ENCODE results near the gene ALKBH1.
"Not testable (repeated sequence)": the region's sequence is repeated elsewhere in the genome, so short reads cannot be mapped to it uniquely, and the experiment has no call there.

ALKBH1 gene, protein sequence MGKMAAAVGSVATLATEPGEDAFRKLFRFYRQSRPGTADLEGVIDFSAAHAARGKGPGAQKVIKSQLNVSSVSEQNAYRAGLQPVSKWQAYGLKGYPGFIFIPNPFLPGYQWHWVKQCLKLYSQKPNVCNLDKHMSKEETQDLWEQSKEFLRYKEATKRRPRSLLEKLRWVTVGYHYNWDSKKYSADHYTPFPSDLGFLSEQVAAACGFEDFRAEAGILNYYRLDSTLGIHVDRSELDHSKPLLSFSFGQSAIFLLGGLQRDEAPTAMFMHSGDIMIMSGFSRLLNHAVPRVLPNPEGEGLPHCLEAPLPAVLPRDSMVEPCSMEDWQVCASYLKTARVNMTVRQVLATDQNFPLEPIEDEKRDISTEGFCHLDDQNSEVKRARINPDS

DNA sequence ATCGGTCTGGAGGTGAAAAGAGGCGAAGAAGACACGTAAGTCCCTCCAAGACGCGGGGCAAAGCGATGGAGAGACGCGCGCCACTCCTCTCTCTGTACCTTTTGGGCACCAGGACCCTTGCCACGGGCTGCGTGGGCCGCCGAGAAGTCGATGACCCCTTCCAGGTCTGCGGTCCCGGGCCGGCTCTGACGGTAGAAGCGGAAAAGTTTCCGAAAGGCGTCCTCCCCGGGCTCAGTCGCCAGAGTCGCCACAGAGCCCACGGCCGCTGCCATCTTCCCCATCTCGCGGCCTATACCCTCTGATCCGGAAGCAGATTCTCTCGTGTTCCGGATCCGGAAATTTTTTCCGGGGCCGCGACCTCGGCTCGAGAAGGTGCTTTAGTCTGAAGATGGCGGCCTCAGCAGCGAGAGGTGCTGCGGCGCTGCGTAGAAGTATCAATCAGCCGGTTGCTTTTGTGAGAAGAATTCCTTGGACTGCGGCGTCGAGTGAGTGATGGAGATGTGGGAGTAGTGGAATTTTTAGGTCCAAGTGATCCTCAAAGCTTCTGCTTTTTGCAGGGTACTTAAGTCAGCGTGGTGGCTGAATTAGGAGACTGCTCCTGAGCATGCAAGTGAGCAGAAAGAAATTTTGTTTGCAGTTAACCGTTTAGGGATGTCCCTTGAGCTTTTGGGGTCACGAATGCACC, at the start of gene ALKBH1, which contains the start of gene SLIRP:
Gene ALKBH1 (minus strand): TSS at position 300 of the 685 bp plus-strand sequence. CDS start 19 bp downstream, at position 281.
Gene SLIRP (plus strand): TSS at position 380 of the 685 bp plus-strand sequence. CDS start 9 bp downstream, at position 389.
- peak; percentile 57 for DNase-seq

DNA sequence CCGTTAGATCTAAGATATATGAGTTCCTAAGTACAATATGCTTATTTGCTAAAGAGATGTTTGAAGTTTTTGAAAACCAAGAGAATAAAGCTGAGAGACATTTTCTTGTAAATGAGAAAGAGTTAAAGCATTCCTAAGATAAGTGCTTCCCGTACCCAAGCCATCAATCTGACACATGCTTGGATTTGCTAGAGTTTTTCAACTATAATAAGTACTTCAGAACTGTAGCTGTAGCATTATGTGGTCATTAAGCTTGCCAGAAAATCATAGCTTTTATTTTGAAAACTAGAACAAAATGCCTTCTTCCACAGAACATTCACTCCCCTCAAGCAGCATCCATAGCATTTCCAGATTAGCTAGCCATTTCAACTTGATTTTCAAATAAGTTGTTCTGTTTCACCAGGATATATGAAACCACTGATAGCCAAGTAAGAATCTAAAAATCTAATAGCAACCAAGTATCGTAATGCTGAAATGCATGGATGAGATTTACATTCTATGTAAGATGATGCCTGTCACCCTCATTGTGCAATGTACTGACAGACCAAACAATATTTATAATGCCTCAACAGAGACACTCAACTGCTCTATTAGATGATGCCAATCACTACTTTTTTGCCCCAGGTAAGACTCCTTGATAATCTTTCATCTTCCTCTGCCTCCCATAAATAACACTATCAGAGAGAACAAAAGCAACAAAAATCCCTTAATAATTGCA, 45.1 kb upstream of the ALKBH1 start:
- DNase-seq, result no peak

DNA sequence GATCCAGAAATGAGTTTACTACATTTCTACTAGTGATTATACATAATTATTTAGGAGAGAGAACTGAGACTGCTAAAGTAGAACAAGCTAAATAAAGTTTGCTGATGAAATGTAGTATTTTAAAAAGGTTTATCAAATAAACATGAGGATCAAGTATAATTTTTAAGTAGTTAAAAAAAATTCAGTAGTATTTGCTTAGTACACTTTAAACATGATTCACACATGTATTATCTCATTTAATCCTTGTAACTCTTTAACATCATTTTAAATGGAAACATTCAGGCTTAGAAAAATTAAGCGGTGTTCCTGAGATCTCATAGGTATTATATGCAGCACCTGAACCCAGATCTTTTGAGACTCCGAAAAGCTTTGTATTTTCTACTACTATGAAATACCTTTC, 44.4 kb upstream of the ALKBH1 start:
- no peak for DNase-seq

DNA sequence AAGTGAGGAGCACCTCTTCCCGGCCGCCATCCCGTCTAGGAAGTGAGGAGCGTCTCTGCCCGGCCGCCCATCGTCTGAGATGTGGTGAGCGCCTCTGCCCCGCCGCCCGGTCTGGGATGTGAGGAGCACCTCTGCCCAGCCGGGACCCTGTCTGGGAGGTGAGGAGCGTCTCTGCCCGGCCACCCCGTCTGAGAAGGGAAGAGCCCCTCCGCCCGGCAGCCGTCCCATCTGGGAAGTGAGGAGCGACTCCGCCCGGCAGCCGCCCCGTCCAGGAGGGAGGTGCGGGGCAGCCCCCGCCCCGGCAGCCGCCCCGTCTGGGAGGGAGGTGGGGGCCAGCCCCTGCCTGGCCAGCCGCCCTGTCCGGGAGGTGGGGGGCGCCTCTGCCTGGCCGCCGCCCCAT, 39.6 kb upstream of the ALKBH1 start:
- not testable (repeated sequence) for DNase-seq

DNA sequence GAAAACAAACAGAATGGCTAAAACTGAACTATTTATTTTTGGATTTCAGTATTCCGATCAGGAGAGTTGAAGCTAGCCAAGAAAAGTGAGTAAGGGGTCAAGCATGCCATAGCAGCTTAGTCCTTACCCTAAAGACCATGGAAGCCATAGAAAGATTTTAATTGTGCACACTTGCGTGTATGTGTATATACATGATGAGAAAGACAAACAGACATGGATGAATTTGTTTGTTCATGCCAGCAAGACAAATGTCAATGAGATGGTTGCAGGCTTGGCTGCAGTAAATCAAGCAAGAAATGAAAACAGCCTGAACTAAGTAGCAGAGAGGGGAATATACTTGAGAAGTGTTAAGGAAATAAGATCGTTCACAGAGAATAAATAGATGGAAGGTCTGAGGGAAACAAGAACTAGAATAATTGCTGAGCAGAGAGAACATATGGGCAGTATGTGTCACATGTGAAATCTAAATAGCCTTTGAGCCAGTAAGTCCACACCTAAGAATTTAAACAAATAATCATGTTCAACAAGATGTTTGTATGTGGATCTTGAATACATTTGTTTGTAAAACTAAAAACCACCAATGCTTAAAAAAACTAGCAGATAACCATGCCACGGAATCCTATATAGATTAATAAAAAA, 38.4 kb upstream of the ALKBH1 start:
- DNase-seq, result peak; percentile 0

DNA sequence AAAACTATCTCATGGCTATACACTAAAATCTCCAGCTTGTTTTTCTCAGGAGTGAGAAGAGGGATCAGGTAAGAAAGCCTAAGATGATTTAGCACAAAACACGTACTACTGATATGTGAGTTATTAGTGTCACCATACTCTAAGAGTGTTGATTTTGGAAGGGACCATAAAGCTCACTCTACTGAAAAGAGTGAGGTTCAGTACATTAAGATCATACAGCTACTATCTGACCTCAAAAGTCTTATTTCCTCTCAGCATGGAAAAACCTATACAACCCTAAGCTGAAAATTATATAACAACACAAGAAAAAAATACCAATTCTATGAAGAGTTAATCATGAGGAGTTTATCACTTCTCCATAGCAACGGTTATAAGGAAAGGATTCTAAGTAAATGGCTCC, 33.6 kb upstream of the ALKBH1 start:
- DNase-seq, result no peak

DNA sequence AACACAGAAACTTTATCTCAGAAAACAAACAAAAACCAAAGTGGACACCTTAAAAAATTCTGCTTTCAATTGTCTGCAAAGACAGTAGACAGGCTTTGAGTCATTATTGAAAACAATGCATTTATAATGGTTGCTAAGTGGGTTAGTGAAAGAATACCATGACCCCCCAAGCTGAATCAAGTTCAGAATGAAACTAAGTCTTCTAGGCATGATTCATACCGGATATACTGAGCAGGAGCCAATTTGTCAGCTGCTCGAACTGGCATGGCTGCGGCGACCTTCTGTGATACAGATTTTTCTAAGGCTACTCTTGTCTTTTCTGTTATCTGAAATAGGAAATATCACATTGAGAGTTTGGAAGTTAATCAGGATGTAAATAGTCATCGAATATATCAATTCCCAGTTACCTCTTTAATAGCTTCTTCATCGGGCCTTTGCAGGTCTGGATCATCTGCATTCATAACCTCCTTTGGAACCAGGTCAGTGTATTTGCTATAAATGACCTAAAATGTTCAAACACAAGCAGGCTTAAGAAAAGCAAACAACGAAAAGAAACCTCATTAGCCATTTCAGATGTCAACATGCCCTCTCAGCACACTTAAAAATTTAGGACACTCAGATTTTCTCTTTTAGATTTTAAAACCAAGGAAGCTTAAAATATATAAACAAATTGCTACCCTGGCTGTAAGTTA, 30.9 kb upstream of the ALKBH1 start:
- no peak for DNase-seq

DNA sequence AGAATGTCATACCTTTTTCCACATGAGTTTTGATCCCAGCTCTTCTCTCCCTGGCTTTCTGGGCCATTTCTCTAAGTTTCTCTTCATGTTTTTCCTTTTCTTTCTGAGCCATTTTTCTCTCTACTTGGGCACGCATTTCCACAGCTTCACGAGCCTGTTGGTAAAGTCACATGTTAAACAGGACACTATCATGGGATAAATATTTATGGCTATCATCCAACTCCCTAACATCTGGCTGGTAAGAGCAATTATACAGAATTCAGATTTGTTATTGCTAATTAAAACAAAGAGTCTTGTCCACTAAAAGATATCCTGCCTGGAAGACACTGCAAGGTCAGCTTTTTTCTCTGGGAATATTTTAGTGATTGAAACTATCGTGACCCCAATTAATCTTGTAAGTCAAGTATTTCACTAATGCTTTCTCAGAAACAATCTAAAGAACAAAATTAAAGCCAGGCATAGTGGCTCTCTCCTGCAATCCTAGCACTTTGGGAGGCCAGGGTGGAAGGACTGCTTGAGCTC, 23.2 kb upstream of the ALKBH1 start:
- DNase-seq, result no peak

DNA sequence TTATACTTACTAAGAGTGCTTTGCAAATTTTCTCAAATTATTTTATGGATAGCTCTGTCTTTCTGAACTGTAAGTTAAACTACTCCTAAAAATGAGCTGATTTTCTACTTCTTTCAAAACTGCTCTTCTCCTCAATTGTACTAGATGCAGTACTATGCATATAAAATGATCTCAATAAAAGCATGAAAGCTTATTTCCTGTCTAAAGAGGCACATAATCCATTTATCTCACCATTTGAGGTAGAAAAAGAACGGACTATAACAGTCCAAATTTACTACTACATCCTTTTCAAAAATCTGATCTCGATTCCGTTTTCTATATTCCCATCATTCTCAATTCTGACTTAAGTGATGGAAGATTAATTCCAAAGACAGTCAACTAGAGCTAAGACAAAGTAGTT, 14.5 kb upstream of the ALKBH1 start:
- DNase-seq, result no peak

DNA sequence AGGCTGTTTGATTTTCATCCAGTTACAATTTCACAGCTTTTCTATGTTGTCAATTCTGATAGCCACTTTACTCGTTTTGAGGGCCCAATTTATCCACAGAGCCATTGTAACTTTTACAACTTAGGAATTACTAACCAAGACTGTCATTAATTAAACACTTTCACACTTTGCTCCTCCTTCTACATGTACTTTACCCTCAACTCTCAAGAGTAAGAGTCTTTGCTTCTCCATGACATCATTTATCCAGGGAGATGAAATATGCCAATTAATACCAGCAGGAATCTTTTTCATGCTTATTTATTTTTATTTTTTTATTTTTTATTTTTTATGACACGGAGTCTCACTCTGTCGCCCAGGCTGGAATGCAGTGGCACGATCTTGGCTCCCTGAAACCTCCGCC, 13.6 kb upstream of the ALKBH1 start:
- DNase-seq, result no peak

DNA sequence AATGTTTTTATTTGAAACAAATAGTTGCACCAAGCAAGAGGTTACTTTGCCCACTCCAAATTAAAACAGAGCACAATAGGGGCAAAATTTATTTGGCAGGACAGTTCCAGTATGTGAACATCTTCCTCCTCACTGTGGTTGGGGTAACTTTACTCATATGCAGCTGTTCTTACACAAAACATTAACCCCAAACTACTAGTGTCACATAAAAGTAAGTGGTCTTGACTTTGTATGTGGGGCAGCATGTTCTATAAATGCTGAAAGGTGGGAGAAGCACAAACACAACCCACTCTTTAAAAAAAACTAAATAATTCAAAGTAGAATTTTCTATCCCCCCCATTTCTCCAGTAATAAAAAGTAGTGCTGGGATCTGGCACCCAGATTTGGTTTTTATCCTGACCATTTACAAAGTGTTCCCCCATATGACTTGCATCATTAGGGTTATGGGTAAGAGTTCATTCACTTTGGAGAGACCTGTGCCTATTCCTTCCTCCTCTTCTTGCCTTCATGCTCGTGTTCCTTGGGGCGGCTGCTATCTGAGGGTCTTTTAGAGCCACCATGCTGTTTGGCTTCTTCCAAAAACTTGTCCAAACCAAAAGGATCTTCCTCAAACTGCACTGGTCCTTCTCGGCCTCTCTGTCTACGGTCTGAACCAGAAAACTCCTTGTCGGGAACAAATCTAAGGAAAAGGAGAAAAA, 9.9 kb upstream of the ALKBH1 start:
- DNase-seq, result no peak

DNA sequence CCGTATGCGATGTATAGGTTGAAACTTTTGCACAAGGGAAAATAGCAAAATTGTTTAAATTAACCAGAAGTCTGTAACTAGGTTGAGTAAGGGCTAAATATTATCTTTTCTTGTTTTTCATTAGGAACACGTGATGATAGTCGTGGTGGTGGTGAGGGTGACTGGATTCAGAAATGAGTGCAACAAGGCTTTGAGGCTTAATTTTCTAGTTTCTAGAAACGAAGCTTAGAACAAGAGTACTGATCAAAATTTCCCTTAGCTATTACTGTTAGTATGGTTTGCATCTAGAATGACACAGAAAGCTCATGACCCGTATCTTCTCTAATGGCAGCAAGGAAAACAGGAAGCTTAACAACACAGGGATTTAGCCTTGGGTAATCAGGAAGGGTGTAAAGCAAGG, 7.1 kb upstream of the ALKBH1 start:
- DNase-seq, result no peak

DNA sequence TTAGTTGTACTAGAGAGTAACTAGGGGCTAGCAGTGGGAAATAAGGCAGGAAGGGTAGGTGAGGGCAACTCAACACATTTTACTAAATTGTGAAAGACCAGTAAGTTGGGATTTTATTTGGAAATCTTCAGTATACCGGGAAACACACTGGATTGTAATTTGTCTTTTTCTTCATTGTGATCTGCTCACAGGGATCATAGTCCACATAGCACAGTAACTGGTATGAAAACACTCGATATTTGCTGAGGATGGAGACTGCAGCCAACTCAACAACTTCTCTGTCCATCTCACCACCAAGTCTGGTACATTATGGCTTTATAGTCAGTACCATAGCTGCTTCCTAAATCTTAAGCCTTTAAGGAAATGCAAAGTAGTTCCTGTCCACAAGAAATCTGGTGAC, 2.5 kb upstream of the ALKBH1 start:
- no peak for DNase-seq

DNA sequence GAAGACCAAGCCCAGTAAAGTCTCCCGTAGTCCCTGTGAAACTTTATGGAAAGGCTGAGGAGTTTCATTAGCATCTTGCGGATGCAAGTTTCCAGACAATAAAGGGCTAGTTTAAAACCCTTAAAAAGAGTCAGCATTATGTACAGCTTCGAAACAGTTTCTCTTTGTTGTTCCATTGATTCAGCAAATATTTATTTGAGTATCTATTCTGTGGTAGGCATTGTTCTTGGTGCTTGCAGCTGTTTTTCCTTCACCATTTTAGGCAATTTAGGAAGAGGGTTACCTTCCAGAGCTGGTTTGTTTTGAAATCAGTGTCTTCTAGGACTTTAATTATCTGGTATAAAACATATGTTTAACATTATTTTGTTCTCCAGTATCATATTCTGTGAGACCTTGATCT, 1.6 kb upstream of the ALKBH1 start:
- no peak for DNase-seq

DNA sequence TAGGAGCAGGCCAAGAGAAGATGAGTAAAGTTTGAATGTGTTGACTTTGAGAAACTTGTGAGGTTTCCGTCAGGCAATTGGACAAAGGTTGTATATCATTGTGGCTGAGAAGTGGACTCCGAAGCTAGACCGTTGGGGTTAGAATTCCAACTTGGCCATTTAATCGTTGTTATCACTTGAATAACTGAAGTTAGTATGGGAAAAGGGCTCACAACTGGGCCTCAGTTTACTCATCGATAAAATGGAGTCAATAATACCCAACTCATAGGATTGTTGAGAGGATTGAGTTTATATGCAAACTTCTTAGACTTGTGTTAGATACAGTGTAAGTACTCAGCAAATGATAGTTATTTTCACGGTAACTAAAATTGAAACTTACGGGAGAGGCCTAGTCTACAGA, 926 bp upstream of the ALKBH1 start:
- DNase-seq, result no peak

DNA sequence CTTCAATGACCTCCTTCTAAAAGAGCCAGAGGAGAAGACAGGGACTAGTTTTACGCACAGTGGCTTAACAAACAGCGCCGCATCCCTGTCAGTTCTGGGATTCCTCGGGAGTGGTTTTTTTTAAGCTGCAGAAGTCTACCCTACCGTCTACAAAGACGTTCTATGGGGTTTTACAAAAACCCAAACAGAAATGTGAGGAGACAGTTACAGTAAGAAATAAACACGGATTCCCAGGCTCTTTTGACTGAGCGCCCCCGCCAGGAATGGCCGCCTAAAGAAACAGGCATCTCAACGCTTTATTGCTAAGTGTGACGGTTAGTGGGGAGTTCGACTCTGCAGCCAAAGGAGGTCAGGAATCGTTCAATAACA, 484 bp downstream of the ALKBH1 start:
- DNase-seq, result peak; percentile 9

DNA sequence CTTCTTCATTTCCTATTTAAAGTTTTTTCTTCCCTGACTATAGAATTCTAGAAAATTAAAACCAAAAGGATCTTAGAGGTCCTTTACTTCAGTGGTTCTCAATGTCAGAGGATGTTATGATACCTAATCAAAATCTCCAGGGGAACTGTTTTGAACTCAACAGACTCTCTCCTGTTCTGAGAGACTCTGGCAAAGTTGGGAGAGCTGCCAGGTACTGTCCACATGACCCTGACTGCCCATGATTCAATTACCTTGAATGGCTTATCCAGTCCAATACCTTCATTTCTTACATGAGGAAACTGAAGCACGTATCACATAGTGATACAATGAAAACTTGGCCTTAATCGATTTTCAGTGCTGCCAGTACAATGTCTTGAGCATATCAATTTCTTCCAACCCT, 16.6 kb downstream of the ALKBH1 start:
- no peak for DNase-seq

DNA sequence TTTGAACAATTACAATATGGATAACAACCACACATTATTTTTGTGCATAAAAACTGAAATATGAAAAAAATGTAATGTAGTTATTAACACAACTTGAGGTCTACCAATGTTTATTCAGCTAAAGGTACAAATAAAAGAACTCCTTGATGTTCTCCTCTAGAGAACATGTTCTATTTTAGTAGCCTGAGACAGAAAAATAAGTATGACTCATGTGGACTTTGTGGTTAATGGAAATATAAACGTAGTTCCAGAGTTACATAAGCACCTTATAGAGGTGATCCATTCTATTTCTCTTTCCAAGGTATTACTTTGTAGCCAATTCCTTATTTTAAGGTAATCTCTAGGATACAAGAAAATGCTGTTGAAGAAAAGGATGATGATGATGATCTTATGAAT, 25.7 kb downstream of the ALKBH1 start:
- peak; percentile 33 for DNase-seq

DNA sequence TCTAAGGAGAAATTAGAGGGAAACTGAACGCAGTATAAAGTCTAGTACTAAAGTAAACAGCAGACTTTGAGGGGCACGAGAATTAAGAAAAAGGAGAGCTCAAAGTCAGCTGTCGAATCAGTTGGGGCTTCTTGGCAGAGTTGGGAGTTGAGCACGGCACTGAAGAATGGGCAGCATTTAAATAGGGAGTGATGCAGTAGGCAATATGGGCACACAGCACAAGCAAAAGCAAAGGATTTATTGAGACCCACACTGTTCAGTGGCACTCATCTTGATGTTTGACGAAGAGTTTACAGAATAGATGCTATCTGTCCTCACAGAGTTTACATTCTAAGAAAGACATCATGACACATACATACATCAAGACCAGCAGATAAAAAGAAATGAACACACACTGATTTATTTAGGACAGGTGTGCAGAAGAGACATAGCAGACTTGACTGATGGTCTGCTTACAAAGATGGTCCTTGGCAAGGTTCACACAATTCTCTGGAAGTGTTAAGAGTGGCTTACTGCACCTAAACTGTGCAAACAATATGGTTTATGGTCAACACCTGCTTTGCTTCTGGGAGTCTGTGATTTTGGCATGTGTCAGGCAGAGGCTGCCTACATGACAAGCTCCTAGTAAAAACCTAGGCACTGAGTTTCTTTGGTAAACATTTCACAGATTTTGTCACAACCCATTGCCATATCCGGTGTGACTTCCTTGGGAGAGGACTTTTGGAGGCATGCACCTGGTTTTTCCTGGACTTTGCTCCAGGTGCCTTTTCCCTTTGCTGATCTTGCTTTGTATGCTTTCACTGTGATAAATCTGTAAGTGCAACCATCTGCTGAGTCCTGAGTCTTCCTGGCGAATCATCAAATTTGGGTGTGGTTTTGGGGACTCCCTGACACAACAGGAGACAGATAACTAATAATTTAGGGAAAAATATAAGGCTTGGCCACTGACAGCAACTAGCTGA, 26.3 kb downstream of the ALKBH1 start:
- peak; percentile 31 for DNase-seq

DNA sequence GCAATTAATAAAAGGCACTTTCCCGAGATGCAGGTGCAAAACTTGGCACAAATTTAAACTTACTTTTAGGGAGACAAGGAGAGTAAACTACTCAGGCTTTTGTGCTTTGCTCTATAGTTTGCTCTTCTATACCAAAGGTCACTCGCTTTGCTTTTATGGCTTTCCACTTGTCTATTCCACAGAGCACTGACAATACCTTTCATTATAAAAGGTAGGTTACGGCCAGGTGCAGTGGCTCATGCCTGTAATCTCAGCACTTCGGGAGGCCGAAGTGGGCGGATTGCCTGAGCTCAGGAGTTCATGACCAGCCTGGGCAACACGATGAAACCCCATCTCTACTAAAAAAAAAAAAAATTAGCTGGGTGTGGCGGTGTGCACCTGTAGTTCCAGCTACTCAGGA, 32.9 kb downstream of the ALKBH1 start:
- peak; percentile 48 for DNase-seq

DNA sequence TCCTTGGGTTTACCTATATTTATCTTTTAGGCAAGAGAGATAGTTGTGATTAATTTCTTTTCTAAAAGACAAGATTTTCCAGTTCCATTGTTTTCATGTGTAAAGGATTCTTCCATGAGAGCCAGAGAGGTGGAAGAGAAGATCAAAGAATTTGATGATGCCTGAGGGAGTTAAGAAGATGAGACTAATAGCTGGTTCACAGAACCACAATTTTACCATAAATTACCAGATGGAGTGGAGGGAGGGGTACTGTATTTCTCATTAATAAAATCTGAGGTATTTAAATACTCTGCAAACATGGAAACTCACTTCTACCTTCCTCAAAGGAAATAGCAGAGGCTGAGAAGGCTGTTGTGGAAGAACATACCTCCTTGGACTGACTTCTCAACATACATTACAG, 34.6 kb downstream of the ALKBH1 start:
- DNase-seq, result no peak
